IMR-90 (cell line): ENCODE results near the gene ETV7. TPM values are rescaled to one million over a fixed set of nuclear protein-coding genes. Genes with fewer than 3 reads are reported as not detected.

Experiments
- ATAC-seq: fragments of 200-7000 bp; cut with Tn5 transposase; 2 replicates; pipeline ENCODE4 v1.9.1; 2020; ENCODE audit warnings: low read depth, mild to moderate bottlenecking, moderate library complexity
- BruUV-seq: library from RNA; stranded (reverse); fragments of 400-500 nt; replicated peaks from 2 replicates; lab custom pipeline; 2021; lab: Mats Ljungman, UMichigan
- CTCF ChIA-PET: fragments of 300-600 bp; formaldehyde crosslinking; extraction: SDS; loops from one replicate; lab custom pipeline; 2021; ENCODE audit warnings: antibody characterized with exemption; lab: Yijun Ruan, JAX
- POLR2A ChIA-PET: fragments of 300-600 bp; sonication (Branson Sonifier 250); formaldehyde crosslinking; loops from one replicate; lab custom pipeline; 2022; ENCODE audit warnings: antibody characterized with exemption; ENCODE audit not compliant: unreplicated experiment; lab: Charles Lee
- DNase-seq: peaks from one replicate; pipeline ENCODE4 v3.0.0; 2013
- H2AFZ ChIP-seq: replicated peaks from 2 replicates; pipeline ENCODE3; 2013; ENCODE audit warnings: low read length, mild to moderate bottlenecking; ENCODE audit not compliant: poor library complexity
- H2AK5ac ChIP-seq: 2 replicates; pipeline ENCODE4 v1.6.1; 2013; ENCODE audit warnings: low read depth, low read length, inconsistent platforms
- H2AK9ac ChIP-seq: replicated peaks from 2 replicates; pipeline ENCODE3; 2013; ENCODE audit warnings: mild to moderate bottlenecking, low read depth, low read length, moderate library complexity; ENCODE audit not compliant: poor library complexity
- H2BK120ac ChIP-seq: 2 replicates; pipeline ENCODE4 v1.6.1; 2013; ENCODE audit warnings: low read depth, low read length, inconsistent platforms
- H2BK15ac ChIP-seq: 3 replicates; pipeline ENCODE4 v1.6.1; 2013; ENCODE audit warnings: low read depth, low read length, inconsistent platforms
- H2BK20ac ChIP-seq: 2 replicates; pipeline ENCODE4 v1.6.1; 2013; ENCODE audit warnings: low read depth, mild to moderate bottlenecking, inconsistent platforms, low read length, moderate library complexity
- H2BK5ac ChIP-seq: 2 replicates; pipeline ENCODE4 v1.6.1; 2013; ENCODE audit warnings: mild to moderate bottlenecking, low read depth, low read length, inconsistent platforms; ENCODE audit not compliant: poor library complexity, severe bottlenecking
- H3K14ac ChIP-seq: replicated peaks from 2 replicates; pipeline ENCODE4 v1.6.1; 2013; ENCODE audit warnings: low read depth, low read length, inconsistent platforms
- H3K18ac ChIP-seq: 2 replicates; pipeline ENCODE4 v1.6.1; 2013; ENCODE audit warnings: low read depth, low read length, control low read depth
- H3K23ac ChIP-seq: 2 replicates; pipeline ENCODE4 v1.6.1; 2013; ENCODE audit warnings: low read depth, low read length, inconsistent platforms
- H3K27ac ChIP-seq: 2 replicates; pipeline ENCODE4 v1.5.1; 2013; ENCODE audit warnings: mild to moderate bottlenecking, control low read depth, low read length; ENCODE audit not compliant: insufficient read depth
- H3K27me3 ChIP-seq: 2 replicates; pipeline ENCODE4 v1.6.1; 2013; ENCODE audit warnings: low read length; ENCODE audit not compliant: control insufficient read depth, insufficient read depth
- H3K36me3 ChIP-seq: 2 replicates; pipeline ENCODE4 v1.6.1; 2013; ENCODE audit warnings: low read length, mixed read lengths; ENCODE audit not compliant: control insufficient read depth, insufficient read depth
- H3K4ac ChIP-seq: 2 replicates; pipeline ENCODE4 v1.6.1; 2013; ENCODE audit warnings: low read depth, low read length, inconsistent platforms
- H3K4me1 ChIP-seq: 2 replicates; pipeline ENCODE4 v1.6.1; 2013; ENCODE audit warnings: low read length, mixed read lengths; ENCODE audit not compliant: control insufficient read depth, insufficient read depth
- H3K4me2 ChIP-seq: 2 replicates; pipeline ENCODE4 v1.6.1; 2013; ENCODE audit warnings: low read depth, mild to moderate bottlenecking, control low read depth, low read length, moderate library complexity
- H3K4me3 ChIP-seq: 2 replicates; pipeline ENCODE4 v1.5.1; 2013; ENCODE audit warnings: low read depth, mild to moderate bottlenecking, control low read depth, low read length, moderate library complexity; ENCODE audit not compliant: insufficient read depth
- H3K56ac ChIP-seq: 2 replicates; pipeline ENCODE4 v1.6.1; 2013; ENCODE audit warnings: low read length, inconsistent platforms; ENCODE audit not compliant: insufficient read depth; ENCODE audit errors: extremely low read depth
- H3K79me1 ChIP-seq, 2 experiments: 2 replicates each; pipeline ENCODE4 v1.6.1; 2013; ENCODE audit warnings: low read length in 2 of 2, inconsistent platforms in 1 of 2, low read depth in 1 of 2
- H3K9ac ChIP-seq: 2 replicates; pipeline ENCODE4 v1.6.1; 2013; ENCODE audit warnings: low read depth, low read length, control low read depth
- H3K9me1 ChIP-seq: 2 replicates; pipeline ENCODE4 v1.6.1; 2013; ENCODE audit warnings: low read length, inconsistent platforms; ENCODE audit not compliant: insufficient read depth
- H3K9me3 ChIP-seq: 2 replicates; pipeline ENCODE4 v1.6.1; 2013; ENCODE audit warnings: low read length; ENCODE audit not compliant: control insufficient read depth, insufficient read depth
- H4K20me1 ChIP-seq: 2 replicates; pipeline ENCODE4 v1.6.1; 2013; ENCODE audit warnings: low read length, inconsistent platforms; ENCODE audit not compliant: insufficient read depth
- H4K5ac ChIP-seq: 2 replicates; pipeline ENCODE4 v1.6.1; 2013; ENCODE audit warnings: mild to moderate bottlenecking, low read depth, low read length, control low read depth
- H4K8ac ChIP-seq, 2 experiments: 2 replicates each; pipeline ENCODE4 v1.6.1; 2013; ENCODE audit warnings: low read depth in 2 of 2, low read length in 2 of 2, control low read depth in 1 of 2, inconsistent platforms in 1 of 2
- H4K91ac ChIP-seq: 2 replicates; pipeline ENCODE4 v1.6.1; 2013; ENCODE audit warnings: low read depth, low read length, inconsistent platforms; ENCODE audit not compliant: insufficient read depth
- MAFK ChIP-seq: IDR thresholded peaks from 2 replicates; pipeline ENCODE4 v1.6.1; 2012; ENCODE audit warnings: low read depth, low read length, improper control_type of control experiment
- WGBS, 2 experiments: methylation state at CpG; one replicate each; pipeline versions ENCODE4 v1.1.5 to v1.1.7; 2013; ENCODE audit warnings: missing lambda C conversion rate in 2 of 2; ENCODE audit not compliant: insufficient read length in 1 of 2; ENCODE audit errors: extremely low coverage in 2 of 2; 5-methylcytosine and 5-hydroxymethylcytosine counted together
- dilution Hi-C: fragments of 300-500 bp; cut with HindIII; formaldehyde crosslinking; loops from one replicate; pipeline ENCODE4 v1.14.3; 2018; ENCODE audit warnings: low sequenced_read_pairs; ENCODE audit not compliant: unreplicated experiment
- in situ Hi-C: fragments of 300-500 bp; cut with MboI; formaldehyde crosslinking; loops from 3 replicates; pipeline ENCODE4 v1.14.3; 2019; ENCODE audit warnings: low sequenced_read_pairs, inconsistent platforms, mixed read lengths
- intact Hi-C: fragments of 100-400 bp; cut with micrococcal nuclease; formaldehyde crosslinking; loops from 2 replicates; pipeline ENCODE4 v1.10.0; 2022
- polyA plus RNA-seq, 3 experiments: library from polyadenylated mRNA; depleted of rRNA; stranded (reverse); fragments of >200 nt; gene quantifications; 2 replicates each; pipeline ENCODE4 v1.2.3, GENCODE V29; 2012; ENCODE audit warnings: low replicate concordance in 1 of 3
- total RNA-seq: library from RNA; depleted of rRNA; stranded (reverse); fragments of >200 nt; gene quantifications from 2 replicates; pipeline ENCODE4 v1.2.3, GENCODE V29; 2012

Gene ETV7
- total and polyA plus RNA-seq, 2 of the 4 experiments (the other 2 are of a cell fraction): 0.17 to 0.18 TPM

GRCh38 chr6:36318690-36319435, 68.6 kb downstream of the ETV7 start:
- no peak overlapping the region for H2BK120ac ChIP-seq
- ChIA-PET POLR2A (no interaction called here), CTCF (no interaction called here)
- H2AFZ ChIP-seq: no peak overlapping the region
- H3K27ac ChIP-seq: no peak overlapping the region
- no peak overlapping the region for H3K23ac ChIP-seq
- no peak for TF ChIP-seq MAFK
- no peak overlapping the region for H3K4me2 ChIP-seq
- intact Hi-C loops (no loop called here), dilution Hi-C loops (no loop called here), in situ Hi-C loops (no loop called here)
- DNase-seq (no peak), ATAC-seq (no peak)
- no peak overlapping the region for H3K56ac ChIP-seq
- no peak overlapping the region for H3K4ac ChIP-seq
- H3K9me3 ChIP-seq: no peaks in the 10 kb centered on the region
- H3K36me3 ChIP-seq: no peaks in the 10 kb centered on the region
- no peak overlapping the region for H3K9ac ChIP-seq
- no peak overlapping the region for H3K18ac ChIP-seq
- H4K5ac ChIP-seq: no peak overlapping the region
- no peak overlapping the region for H2BK15ac ChIP-seq
- no peaks in the 10 kb centered on the region; the same call in 1 of the 2 replicates for H4K20me1 ChIP-seq
- no peak overlapping the region for H2BK5ac ChIP-seq
- no TSS peak for BruUV-seq
- peaks cover 67% of the 10 kb centered on the region for H3K27me3 ChIP-seq
- H3K4me1 ChIP-seq: no peaks in the 10 kb centered on the region
- H3K4me3 ChIP-seq: no peak overlapping the region
- H4K8ac ChIP-seq: no peak overlapping the region
- H3K9me1 ChIP-seq: no peaks in the 10 kb centered on the region
- H2AK9ac ChIP-seq: no peak overlapping the region
- H2AK5ac ChIP-seq: no peak overlapping the region
- no peaks in the 10 kb centered on the region for H3K79me1 ChIP-seq
- WGBS, 2 experiments: no CpG with 5 or more reads among the region's 6 CpGs
- H4K91ac ChIP-seq: no peak overlapping the region
- no peak overlapping the region for H2BK20ac ChIP-seq
- no peak overlapping the region for H3K14ac ChIP-seq
